M059J (cell line): Measurements from ENCODE around the gene AP3S1. TPM values are rescaled to one million over a fixed set of nuclear protein-coding genes. Genes with fewer than 3 reads are reported as not detected.
A peak's percentile ranks its signal among the peaks of the same experiment; 100 is the strongest.

ENCODE experiments used
- DNase-seq: peaks from one replicate; pipeline ENCODE4 v3.0.0-alpha.2; 2012; ENCODE audit warnings: low read depth
- total RNA-seq: library from RNA; depleted of rRNA; stranded (reverse); fragments of >200 nt; shearing (Covaris generic); gene quantifications from 2 replicates; pipeline ENCODE4 v1.2.3, GENCODE V29; 2014; rRNA removed

AP3S1 gene
- total RNA-seq, 1 experiment from 2014 or later, result 124 TPM

- no peak for DNase-seq
These were observed 94.3 kb downstream of the AP3S1 start for GRCh38 chr5:115936031-115936430.

- peak; percentile 63 for DNase-seq
These were observed 97.3 kb downstream of the AP3S1 start for GRCh38 chr5:115939059-115939458.

GRCh38 chr5:115940080-115940810 lies 98.5 kb downstream of the AP3S1 start:
- no peak for DNase-seq

GRCh38 chr5:115941051-115941675 lies 99.4 kb downstream of the AP3S1 start:
- DNase-seq, result peak; percentile 94

- no peak for DNase-seq
These were observed 102.8 kb downstream of the AP3S1 start for GRCh38 chr5:115944501-115944900.

GRCh38 chr5:115946655-115947054 lies 104.9 kb downstream of the AP3S1 start:
- DNase-seq, result peak; percentile 55

GRCh38 chr5:115947260-115947659 lies 105.5 kb downstream of the AP3S1 start:
- DNase-seq, result peak; percentile 29

GRCh38 chr5:115948091-115948534 lies 106.4 kb downstream of the AP3S1 start:
- DNase-seq, result no peak

GRCh38 chr5:115949096-115949495 lies 107.4 kb downstream of the AP3S1 start:
- peak; percentile 43 for DNase-seq

- no peak for DNase-seq
These were observed 110.9 kb downstream of the AP3S1 start for GRCh38 chr5:115952588-115952987.

- DNase-seq, result no peak
These were observed 112.4 kb downstream of the AP3S1 start for GRCh38 chr5:115954144-115954543.

GRCh38 chr5:115956957-115957356 lies 115.2 kb downstream of the AP3S1 start:
- DNase-seq, result no peak

GRCh38 chr5:115961381-115962238 lies 119.9 kb downstream of the AP3S1 start:
- DNase-seq, result no peak

GRCh38 chr5:115962239-115962564 lies 120.5 kb downstream of the AP3S1 start, which contains the start of gene LVRN:
TSS of gene LVRN (plus strand) at chr5:115962475. CDS start at chr5:115962618, 143 bp downstream.
- no peak for DNase-seq

- DNase-seq, result no peak
These were observed 121.0 kb downstream of the AP3S1 start for GRCh38 chr5:115962565-115963402.

GRCh38 chr5:115963566-115963965 lies 121.8 kb downstream of the AP3S1 start:
- no peak for DNase-seq

Other genes with a start within 250 kb of the AP3S1 start
- 14.0 and 16.0 TPM in 2 replicates for gene TICAM2, start 239.5 kb upstream of the AP3S1 start, total RNA-seq
- gene TMED7, start 215.9 kb upstream of the AP3S1 start, total RNA-seq, result 112 and 148 TPM in 2 replicates
- gene CDO1, start 25.3 kb upstream of the AP3S1 start, total RNA-seq, result 0.05 and 0.74 TPM in 2 replicates
- gene ATG12, start 370 bp upstream of the AP3S1 start, total RNA-seq, result 58.8 and 72.3 TPM in 2 replicates
- gene LVRN, start 120.5 kb downstream of the AP3S1 start, total RNA-seq, result 0.34 TPM in 1 of 2 replicates, not detected in the other
- 0.37 TPM in 1 of 2 replicates, not detected in the other for gene ARL14EPL, start 190.5 kb downstream of the AP3S1 start, total RNA-seq
- 38.7 and 42.2 TPM in 2 replicates for gene COMMD10, start 243.1 kb downstream of the AP3S1 start, total RNA-seq